Measurements from ENCODE around the gene MRPS6. TPM values are rescaled to one million over a fixed set of nuclear protein-coding genes. Genes with fewer than 3 reads are reported as not detected.

Gene MRPS6
- total and polyA plus RNA-seq, 10 of the 15 experiments (the other 5 are each of a cell fraction or from before 2014, with no cell fraction given): 32.5 to 232 (median 90.3) TPM

DNA sequence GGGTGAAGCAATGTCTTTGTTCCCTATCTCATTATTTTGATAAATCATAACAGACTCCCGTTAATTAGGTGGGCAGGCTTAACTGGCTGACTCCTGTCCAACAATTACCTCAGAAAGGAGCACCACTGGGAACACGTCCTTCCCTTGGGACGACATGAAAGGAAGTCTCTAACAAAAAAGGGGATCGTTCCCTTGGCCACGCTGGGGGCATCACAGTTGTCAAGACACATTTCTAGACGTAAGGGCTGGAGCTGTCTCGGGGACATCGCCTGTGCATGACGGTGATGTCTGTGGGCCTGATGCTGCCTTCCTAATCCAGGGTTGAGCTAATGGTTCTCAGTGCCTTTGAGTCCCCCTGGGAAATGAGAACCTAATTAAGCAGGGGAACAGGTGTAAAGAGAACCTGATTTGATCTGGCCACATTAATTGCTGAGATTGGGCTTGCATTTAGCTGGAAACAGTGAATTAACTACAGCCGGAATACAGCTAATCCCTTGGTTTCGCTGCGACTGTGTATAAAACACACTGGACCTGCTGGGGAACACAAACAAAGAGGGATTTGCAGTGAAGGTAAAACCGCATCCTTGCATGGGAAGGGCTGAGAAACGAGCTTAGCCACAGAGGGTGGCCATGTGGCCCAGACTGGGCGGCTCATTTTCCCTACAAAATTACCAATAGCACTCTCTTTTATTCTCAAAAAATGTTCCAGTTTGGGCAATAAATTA lies 111.8 kb downstream of the MRPS6 start:
- no peak overlapping the region for H3K27ac ChIP-seq (ENCODE audit: control insufficient read depth, insufficient read depth)
- no peak overlapping the region for H3K4me3 ChIP-seq
- SMC1A ChIA-PET (ENCODE audit: uncharacterized antibody, unreplicated experiment): interaction anchor here (1.3 kb wide), 1 partner anchor 261 kb away, joined by 4 read pairs; no protein-coding TSS in a partner anchor
- CTCF ChIA-PET: no interaction called here
- BruUV-seq (replicated peaks): no TSS peak
- in situ Hi-C loops (cut with MboI) (no loop called here), intact Hi-C loops (cut with micrococcal nuclease; ENCODE audit: unreplicated experiment) (no loop called here)
- 75% methylated on average over 15 of the region's 15 CpGs for WGBS (ENCODE audit: insufficient coverage, insufficient replicate concordance, low lambda C conversion rate, missing lambda C conversion rate)
- POLR2A ChIA-PET: no interaction called here
- no peaks in the 10 kb centered on the region for H3K4me1 ChIP-seq (ENCODE audit: control insufficient read depth, insufficient read depth, low read length)
- TF ChIP-seq FOS (IDR thresholded peaks at IDR 0.05; ENCODE audit: borderline replicate concordance, extremely low read depth, insufficient read length) (no peak), CREM (IDR thresholded peaks at IDR 0.05; ENCODE audit: low read depth) (no peak), BACH1 (IDR thresholded peaks at IDR 0.05; ENCODE audit: borderline replicate concordance) (no peak)
- no peak overlapping the region for H2AFZ ChIP-seq (ENCODE audit: control insufficient read depth, low read depth, low read length)
- H3K9ac ChIP-seq (ENCODE audit: control insufficient read depth, insufficient read depth, low read length): no peak overlapping the region
- DNase-seq (ENCODE audit: low read depth, low spot score) (no peak), FAIRE-seq (no peak), ATAC-seq (no peak)
- RAD21 ChIA-PET (ENCODE audit: unreplicated experiment): no interaction called here
- H3K9me3 ChIP-seq (replicated peaks; ENCODE audit: control insufficient read depth, insufficient read depth, low read length): no peaks in the 10 kb centered on the region
- H4K20me1 ChIP-seq (ENCODE audit: control insufficient read depth, insufficient read depth): no peaks in the 10 kb centered on the region
- H3K79me2 ChIP-seq (ENCODE audit: control insufficient read depth, insufficient read depth, low read length): no peaks in the 10 kb centered on the region
- H3K4me2 ChIP-seq (ENCODE audit: control insufficient read depth, insufficient read depth): no peak overlapping the region
- H3K36me3 ChIP-seq (ENCODE audit: control insufficient read depth in 2 of 2, insufficient read depth in 2 of 2, low read length in 1 of 2): no peaks in the 10 kb centered on the region
- no peaks in the 10 kb centered on the region for H3K27me3 ChIP-seq (replicated peaks in 1 of 2; ENCODE audit: control insufficient read depth in 2 of 2, insufficient read depth in 2 of 2, low read length in 1 of 2)

DNA sequence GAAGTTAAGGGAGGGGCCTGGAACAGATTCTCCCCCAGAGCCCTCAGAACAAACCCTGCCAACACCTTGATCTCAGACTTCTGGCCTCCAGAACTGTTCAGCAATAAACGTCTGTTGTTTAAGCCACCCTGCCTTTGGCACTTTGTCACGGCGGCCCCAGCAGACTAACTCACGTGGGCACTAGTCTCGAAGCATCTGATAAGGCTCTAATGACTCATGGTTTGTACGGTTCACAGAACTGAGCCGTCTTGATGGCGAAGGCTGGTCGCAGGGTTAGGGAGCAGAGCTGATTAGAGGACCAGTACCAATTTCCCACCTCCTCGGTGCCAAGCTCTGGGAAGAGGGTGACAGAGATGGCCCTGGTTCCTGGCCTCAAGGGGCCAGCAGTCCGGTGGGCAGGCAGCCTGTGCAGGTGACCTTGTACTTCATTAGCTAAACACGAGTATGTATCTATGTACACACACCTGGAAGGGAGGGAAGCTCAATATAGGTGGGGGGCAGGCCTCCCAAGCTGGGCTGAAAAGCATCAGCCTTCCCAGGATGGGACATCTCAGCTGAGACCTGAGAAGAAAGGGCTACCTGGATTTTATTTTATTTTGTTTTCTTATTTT lies 112.8 kb downstream of the MRPS6 start:
- RAD21 ChIA-PET (ENCODE audit: unreplicated experiment): no interaction called here

More for the DNA sequence above, 112.8 kb downstream of the MRPS6 start:
- 75% methylated on average over 12 of the region's 12 CpGs for WGBS (ENCODE audit: insufficient coverage, insufficient replicate concordance, low lambda C conversion rate, missing lambda C conversion rate)
- H3K4me1 ChIP-seq (ENCODE audit: control insufficient read depth, insufficient read depth, low read length): no peaks in the 10 kb centered on the region
- H3K79me2 ChIP-seq (ENCODE audit: control insufficient read depth, insufficient read depth, low read length): no peaks in the 10 kb centered on the region
- H3K9ac ChIP-seq (ENCODE audit: control insufficient read depth, insufficient read depth, low read length): no peak overlapping the region
- no peak for DNase-seq (ENCODE audit: low read depth, low spot score)
- TF ChIP-seq MEF2B (IDR thresholded peaks at IDR 0.05; ENCODE audit: partially characterized antibody, poor library complexity, severe bottlenecking) (no peak), CHD1 (IDR thresholded peaks at IDR 0.05; ENCODE audit: low read depth, low read length) (no peak), FOS (IDR thresholded peaks at IDR 0.05; ENCODE audit: borderline replicate concordance, extremely low read depth, insufficient read length) (no peak), ETV6 (conservative IDR thresholded peaks at IDR 0.05 in 1 of 2, IDR thresholded peaks at IDR 0.05 in 1 of 2; ENCODE audit: borderline replicate concordance in 1 of 2, low read depth in 1 of 2) (no peak), ZBED1 (IDR thresholded peaks at IDR 0.05; ENCODE audit: borderline replicate concordance) (no peak)
- TF ChIP-seq, protein P1, sequence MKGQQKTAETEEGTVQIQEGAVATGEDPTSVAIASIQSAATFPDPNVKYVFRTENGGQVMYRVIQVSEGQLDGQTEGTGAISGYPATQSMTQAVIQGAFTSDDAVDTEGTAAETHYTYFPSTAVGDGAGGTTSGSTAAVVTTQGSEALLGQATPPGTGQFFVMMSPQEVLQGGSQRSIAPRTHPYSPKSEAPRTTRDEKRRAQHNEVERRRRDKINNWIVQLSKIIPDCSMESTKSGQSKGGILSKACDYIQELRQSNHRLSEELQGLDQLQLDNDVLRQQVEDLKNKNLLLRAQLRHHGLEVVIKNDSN (IDR thresholded peaks at IDR 0.05; ENCODE audit: borderline replicate concordance, extremely low read length, insufficient read depth, low read depth, low read length): no peak
- H3K4me3 ChIP-seq: no peak overlapping the region
- no peak for ATAC-seq
- no peak overlapping the region for H2AFZ ChIP-seq (ENCODE audit: control insufficient read depth, low read depth, low read length)
- in situ Hi-C loops (cut with MboI) (no loop called here), intact Hi-C loops (cut with micrococcal nuclease; ENCODE audit: unreplicated experiment) (no loop called here)
- H3K27ac ChIP-seq (ENCODE audit: control insufficient read depth, insufficient read depth): no peak overlapping the region
- no peaks in the 10 kb centered on the region for H4K20me1 ChIP-seq (ENCODE audit: control insufficient read depth, insufficient read depth)
- ChIA-PET SMC1A (ENCODE audit: uncharacterized antibody, unreplicated experiment) (no interaction called here), POLR2A (no interaction called here), CTCF (no interaction called here)
- BruUV-seq (replicated peaks): no TSS peak
- no peak overlapping the region for H3K4me2 ChIP-seq (ENCODE audit: control insufficient read depth, insufficient read depth)
- FAIRE-seq: no peak
- H3K36me3 ChIP-seq (ENCODE audit: control insufficient read depth in 2 of 2, insufficient read depth in 2 of 2, low read length in 1 of 2): no peaks in the 10 kb centered on the region
- H3K9me3 ChIP-seq (replicated peaks; ENCODE audit: control insufficient read depth, insufficient read depth, low read length): no peaks in the 10 kb centered on the region
- no peaks in the 10 kb centered on the region for H3K27me3 ChIP-seq (replicated peaks in 1 of 2; ENCODE audit: control insufficient read depth in 2 of 2, insufficient read depth in 2 of 2, low read length in 1 of 2)

All from GM12878 (cell line).